Endothelial cell of umbilical vein (primary cell): ENCODE measurements around the gene RTN4R. TPM values are rescaled to one million over a fixed set of nuclear protein-coding genes. Genes with fewer than 3 reads are reported as not detected.

Experiments used
- BruUV-seq: library from RNA; stranded (reverse); fragments of 400-500 nt; replicated peaks from 2 replicates; lab custom pipeline; 2021; lab: Mats Ljungman, UMichigan
- CTCF ChIA-PET: fragments of 300-600, 350-600 bp; sonication (Branson Sonifier 250); formaldehyde crosslinking; loops from one replicate; lab custom pipeline; 2021; ENCODE audit warnings: antibody characterized with exemption, inconsistent platforms; lab: Charles Lee
- POLR2A ChIA-PET: fragments of 300-600, 350-600 bp; sonication (Branson Sonifier 250); formaldehyde crosslinking; loops from one replicate; lab custom pipeline; 2021; ENCODE audit warnings: antibody characterized with exemption, inconsistent platforms; lab: Charles Lee
- DNase-seq: peaks from one replicate; pipeline ENCODE4 v3.0.0-alpha.2; 2011; ENCODE audit warnings: low read depth, low spot score
- FAIRE-seq: peaks from 2 replicates; lab custom pipeline; 2011; peaks lifted over from hg19 to GRCh38; lab: Jason Lieb, UNC
- H2AFZ ChIP-seq: 2 replicates; pipeline ENCODE4 v1.6.0; 2012; ENCODE audit warnings: low read depth, low read length, control low read depth, inconsistent platforms
- H3K27ac ChIP-seq: 2 replicates; pipeline ENCODE4 v1.5.1; 2011; ENCODE audit warnings: low read depth, mild to moderate bottlenecking, control low read depth, low read length, moderate library complexity; ENCODE audit not compliant: insufficient read depth
- H3K27me3 ChIP-seq, 2 experiments: 2 replicates each; pipeline versions ENCODE4 v1.6.0 to v1.6.1; 2011; ENCODE audit warnings: low read length in 2 of 2, mixed read lengths in 1 of 2; ENCODE audit not compliant: control insufficient read depth in 2 of 2, insufficient read depth in 2 of 2
- H3K36me3 ChIP-seq, 2 experiments: 2 replicates in 1 of 2; 3 replicates in 1 of 2; pipeline ENCODE4 v1.5.1; 2011; ENCODE audit warnings: low read length in 2 of 2, mild to moderate bottlenecking in 1 of 2, moderate library complexity in 1 of 2; ENCODE audit not compliant: control insufficient read depth in 2 of 2, insufficient read depth in 2 of 2; ENCODE audit errors: extremely low read depth in 1 of 2
- H3K4me1 ChIP-seq: 3 replicates; pipeline ENCODE4 v1.5.1; 2011; ENCODE audit warnings: mild to moderate bottlenecking, low read length; ENCODE audit not compliant: control insufficient read depth, insufficient read depth; ENCODE audit errors: extremely low read depth
- H3K4me2 ChIP-seq: 2 replicates; pipeline ENCODE4 v1.6.1; 2011; ENCODE audit warnings: low read length, control low read depth, mixed read lengths; ENCODE audit not compliant: insufficient read depth
- H3K4me3 ChIP-seq, 3 experiments: fragments of 200-600 bp in 1 of 3; sonication (generic), shearing (Covaris generic) in 1 of 3; replicated peaks in 1 of 3; 2 replicates each; pipeline ENCODE4 v1.5.1; 2011 to 2016; ENCODE audit warnings: control low read depth in 3 of 3, low read length in 3 of 3, mild to moderate bottlenecking in 2 of 3, inconsistent platforms in 1 of 3, low read depth in 1 of 3, moderate library complexity in 1 of 3; ENCODE audit not compliant: insufficient read depth in 1 of 3
- H3K79me2 ChIP-seq: 2 replicates; pipeline ENCODE4 v1.6.0; 2012; ENCODE audit warnings: low read length, inconsistent platforms; ENCODE audit not compliant: control insufficient read depth, insufficient read depth
- H3K9ac ChIP-seq: replicated peaks from 2 replicates; pipeline ENCODE3; 2011; ENCODE audit warnings: low read length, control low read depth; ENCODE audit not compliant: insufficient read depth; ENCODE audit errors: extremely low read depth
- H3K9me1 ChIP-seq: replicated peaks from 3 replicates; pipeline ENCODE4 v1.6.0; 2011; ENCODE audit warnings: mild to moderate bottlenecking, low read length; ENCODE audit not compliant: control insufficient read depth, insufficient read depth; ENCODE audit errors: extremely low read depth
- H3K9me3 ChIP-seq: replicated peaks from 2 replicates; pipeline ENCODE4 v1.5.1; 2012; ENCODE audit warnings: low read length, inconsistent platforms; ENCODE audit not compliant: control insufficient read depth, insufficient read depth
- H4K20me1 ChIP-seq: replicated peaks from 2 replicates; pipeline ENCODE3; 2011; ENCODE audit warnings: mild to moderate bottlenecking, low read length; ENCODE audit not compliant: control insufficient read depth, insufficient read depth; ENCODE audit errors: extremely low read depth
- CTCF ChIP-seq, 2 donors: IDR thresholded peaks; 1 replicate in 1 of 2; 2 replicates in 1 of 2; pipeline ENCODE4 v1.5.1; 2011; ENCODE audit warnings: low read length in 2 of 2, mild to moderate bottlenecking in 2 of 2, moderate library complexity in 2 of 2, control low read depth in 1 of 2, inconsistent platforms in 1 of 2, low read depth in 1 of 2; ENCODE audit not compliant: insufficient read depth in 1 of 2; ENCODE audit errors: extremely low read depth in 1 of 2
- EZH2 ChIP-seq: IDR thresholded peaks from 2 replicates; pipeline ENCODE4 v1.6.1; 2012; ENCODE audit warnings: borderline replicate concordance, low read depth, mild to moderate bottlenecking, moderate library complexity, low read length, inconsistent platforms; ENCODE audit not compliant: severe bottlenecking
- FOS ChIP-seq: IDR thresholded peaks from 2 replicates; pipeline ENCODE4 v1.6.1; 2011; ENCODE audit warnings: mild to moderate bottlenecking, low read length, moderate library complexity, borderline replicate concordance; ENCODE audit not compliant: insufficient read depth
- GATA2 ChIP-seq: IDR thresholded peaks from 2 replicates; pipeline ENCODE4 v1.7.0; 2011; ENCODE audit warnings: low read depth, mild to moderate bottlenecking, moderate library complexity, mixed read lengths, low read length; ENCODE audit not compliant: insufficient read length, insufficient read depth
- JUN ChIP-seq: IDR thresholded peaks from 2 replicates; pipeline ENCODE4 v1.6.1; 2011; ENCODE audit warnings: borderline replicate concordance, low read depth; ENCODE audit not compliant: insufficient read length, insufficient read depth
- MAX ChIP-seq: IDR thresholded peaks from 2 replicates; pipeline ENCODE4 v1.6.1; 2011; ENCODE audit not compliant: insufficient read depth, insufficient read length
- MYC ChIP-seq: IDR thresholded peaks from one replicate; pipeline ENCODE4 v1.6.1; 2011; ENCODE audit warnings: mild to moderate bottlenecking, low read depth, low read length
- POLR2A ChIP-seq: IDR thresholded peaks from 2 replicates; pipeline ENCODE4 v1.6.1; 2012; ENCODE audit warnings: low read depth, mild to moderate bottlenecking, control low read depth, low read length
- POLR2AphosphoS5 ChIP-seq: IDR thresholded peaks from 2 replicates; pipeline ENCODE4 v1.6.1; 2012; ENCODE audit warnings: low read depth, mild to moderate bottlenecking, control low read depth, low read length, moderate library complexity; ENCODE audit not compliant: insufficient read depth
- dilution Hi-C: fragments of 300-500 bp; cut with MboI; formaldehyde crosslinking; loops from one replicate; pipeline ENCODE4 v1.15.0; 2019; ENCODE audit warnings: low sequenced_read_pairs; ENCODE audit not compliant: extremely low pct_ligation_motif_present
- intact Hi-C: fragments of 100-400 bp; cut with micrococcal nuclease; formaldehyde crosslinking; loops from one replicate; pipeline ENCODE4 v1.10.0; 2022
- polyA plus RNA-seq, 4 experiments: library from polyadenylated mRNA; depleted of rRNA in 3 of 4; stranded (reverse) in 3 of 4; unstranded in 1 of 4; fragments of >200 nt; gene quantifications; 2 replicates each; pipeline versions ENCODE4 v1.2.1 to v1.2.3, GENCODE V29; 2011 to 2012; ENCODE audit warnings: missing spikeins in 1 of 4
- total RNA-seq: library from RNA; stranded (reverse); gene quantifications from 2 replicates; pipeline ENCODE4 v1.2.3, GENCODE V29; 2021

RTN4R gene
- total and polyA plus RNA-seq, 2 donors (not counting 3 experiments of a cell fraction or from before 2014, with no cell fraction given) = 1.2 to 2.2 TPM

GRCh38 chr22:20232237-20232598, 35.9 kb downstream of the RTN4R start:
- TF ChIP-seq POLR2A (no peak), EZH2 (no peak), MYC (no peak), MAX (no peak), CTCF (IDR thresholded peaks at IDR 0.05; ENCODE audit: extremely low read depth in 1 of 2, insufficient read depth in 1 of 2, low read depth in 1 of 2, low read length in 2 of 2) (no peak), FOS (no peak), JUN (no peak), GATA2 (no peak), POLR2AphosphoS5 (no peak)
- no peaks in the 10 kb centered on the region for H3K9me3 ChIP-seq
- CTCF ChIA-PET = no interaction called here
- no peaks in the 10 kb centered on the region for H3K4me1 ChIP-seq
- H3K4me2 ChIP-seq = no peak overlapping the region
- POLR2A ChIA-PET = no interaction called here
- intact Hi-C loops (no loop called here), dilution Hi-C loops (no loop called here)
- BruUV-seq = no TSS peak
- no peak overlapping the region for H2AFZ ChIP-seq
- H3K27me3 ChIP-seq = no peaks in the 10 kb centered on the region
- no peak overlapping the region for H3K4me3 ChIP-seq
- H3K27ac ChIP-seq = no peak overlapping the region
- H3K79me2 ChIP-seq = no peaks in the 10 kb centered on the region
- no peak overlapping the region for H3K9ac ChIP-seq
- DNase-seq (no peak), FAIRE-seq (no peak)
- H3K36me3 ChIP-seq = no peaks in the 10 kb centered on the region
- H4K20me1 ChIP-seq = no peaks in the 10 kb centered on the region
- no peaks in the 10 kb centered on the region for H3K9me1 ChIP-seq
